ENCODE results near the gene KCNN3. TPM values are rescaled to one million over a fixed set of nuclear protein-coding genes. Genes with fewer than 3 reads are reported as not detected.

Gene KCNN3
- total and polyA plus RNA-seq, 2 donors (not counting 1 experiment from before 2014, with no cell fraction given) = 0.17 to 0.82 TPM

- Mint-ChIP-seq H3K4me3 (no peak overlapping the region), H3K27me3 (peaks cover 28% of the 10 kb centered on the region), H3K4me1 (peaks cover 24% of the 10 kb centered on the region), H3K27ac (no peak overlapping the region), H3K9me3 (ENCODE audit: insufficient read depth) (no peaks in the 10 kb centered on the region)
- Histone ChIP-seq H3K9me3 (ENCODE audit: control extremely low read depth in 1 of 3, control insufficient read depth in 2 of 3, insufficient read depth in 1 of 3, low read length in 2 of 3) (peaks cover 0 to 16% (median 0%) of the 10 kb centered on the region in 3 donors), H3K36me3 (replicated peaks in 1 of 2; ENCODE audit: control extremely low read depth in 1 of 2, control insufficient read depth in 1 of 2, extremely low read depth in 1 of 2, insufficient read depth in 2 of 2, low read length in 1 of 2) (no peaks in the 10 kb centered on the region), H3K9ac (ENCODE audit: low read length) (no peak overlapping the region), H4K20me1 (ENCODE audit: control insufficient read depth, insufficient read depth, low read length, poor library complexity, severe bottlenecking) (no peaks in the 10 kb centered on the region), H2AFZ (ENCODE audit: insufficient read depth, low read depth, low read length, poor library complexity, severe bottlenecking) (no peak overlapping the region), H3K27me3 (replicated peaks in 1 of 4; ENCODE audit: control extremely low read depth in 1 of 4, control insufficient read depth in 3 of 4, insufficient read depth in 4 of 4, low read length in 3 of 4) (peaks cover 0 to 22% (median 12%) of the 10 kb centered on the region in 4 experiments), H3K27ac (ENCODE audit: low read length in 2 of 2) (no peak overlapping the region), H3K4me2 (replicated peaks; ENCODE audit: low read depth, low read length, poor library complexity, severe bottlenecking) (no peak overlapping the region), H3K4me3 (ENCODE audit: control extremely low read depth in 1 of 5, extremely low read depth in 1 of 5, insufficient read depth in 1 of 5, low read depth in 2 of 5, low read length in 4 of 5) (no peak overlapping the region), H3K79me2 (ENCODE audit: control insufficient read depth, insufficient read depth, low read length) (no peaks in the 10 kb centered on the region), H3K4me1 (ENCODE audit: control insufficient read depth in 2 of 2, insufficient read depth in 2 of 2, low read length in 2 of 2) (peaks cover 28 to 30% of the 10 kb centered on the region in 2 donors)
- intact Hi-C loops (cut with micrococcal nuclease) = loop anchor here (5.0 kb wide), 1 partner anchor 64 kb away; the partner anchor contains the start of gene PMVK
- 98% methylated on average over 8 of the region's 9 CpGs for WGBS (ENCODE audit: insufficient coverage)
- no peak for TF ChIP-seq CTCF (IDR thresholded peaks at IDR 0.05)
- no peak for TF ChIP-seq EZH2 (IDR thresholded peaks at IDR 0.05; ENCODE audit: borderline replicate concordance, insufficient read depth, low read depth, low read length, poor library complexity, severe bottlenecking)
- ChIA-PET CTCF (interaction anchor here (0.8 to 1.6 kb wide), 6 partner anchors 8 to 314 kb away, joined by 3 to 4 read pairs (median 3); no protein-coding TSS in a partner anchor), POLR2A (no interaction called here)
- ATAC-seq (ENCODE audit: low read depth) (no peak), DNase-seq (no peak)
Measured at GRCh38 chr1:154873321-154873950, 3.4 kb upstream of the KCNN3 start.

- TF ChIP-seq CTCF (IDR thresholded peaks at IDR 0.05) (no peak), EZH2 (IDR thresholded peaks at IDR 0.05; ENCODE audit: borderline replicate concordance, insufficient read depth, low read depth, low read length, poor library complexity, severe bottlenecking) (no peak)
- Histone ChIP-seq H3K79me2 (ENCODE audit: control insufficient read depth, insufficient read depth, low read length) (no peaks in the 10 kb centered on the region), H3K27me3 (replicated peaks in 1 of 4; ENCODE audit: control extremely low read depth in 1 of 4, control insufficient read depth in 3 of 4, insufficient read depth in 4 of 4, low read length in 3 of 4) (peaks cover 0 to 34% (median 18%) of the 10 kb centered on the region in 4 experiments), H3K36me3 (replicated peaks in 1 of 2; ENCODE audit: control extremely low read depth in 1 of 2, control insufficient read depth in 1 of 2, extremely low read depth in 1 of 2, insufficient read depth in 2 of 2, low read length in 1 of 2) (no peaks in the 10 kb centered on the region), H2AFZ (ENCODE audit: insufficient read depth, low read depth, low read length, poor library complexity, severe bottlenecking) (no peak overlapping the region), H3K27ac (ENCODE audit: low read length in 2 of 2) (no peak overlapping the region), H3K4me3 (ENCODE audit: control extremely low read depth in 1 of 5, extremely low read depth in 1 of 5, insufficient read depth in 1 of 5, low read depth in 2 of 5, low read length in 4 of 5) (no peak overlapping the region), H3K9ac (ENCODE audit: low read length) (no peak overlapping the region), H4K20me1 (ENCODE audit: control insufficient read depth, insufficient read depth, low read length, poor library complexity, severe bottlenecking) (no peaks in the 10 kb centered on the region), H3K4me1 (ENCODE audit: control insufficient read depth in 2 of 2, insufficient read depth in 2 of 2, low read length in 2 of 2) (peaks cover 30 to 32% of the 10 kb centered on the region in 2 donors), H3K4me2 (replicated peaks; ENCODE audit: low read depth, low read length, poor library complexity, severe bottlenecking) (no peak overlapping the region), H3K9me3 (ENCODE audit: control extremely low read depth in 1 of 3, control insufficient read depth in 2 of 3, insufficient read depth in 1 of 3, low read length in 2 of 3) (peaks cover 0 to 16% (median 0%) of the 10 kb centered on the region in 3 donors)
- WGBS (ENCODE audit: insufficient coverage) = no CpG with 5 or more reads among the region's 1 CpG
- H3K4me3 Mint-ChIP-seq = no peak overlapping the region
- ATAC-seq (ENCODE audit: low read depth) = no peak
- no peak for DNase-seq
- peaks cover 36% of the 10 kb centered on the region for H3K4me1 Mint-ChIP-seq
- H3K27ac Mint-ChIP-seq = no peak overlapping the region
- H3K9me3 Mint-ChIP-seq (ENCODE audit: insufficient read depth) = no peaks in the 10 kb centered on the region
- intact Hi-C loops (cut with micrococcal nuclease) = loop anchor here (5.0 kb wide), 1 partner anchor 66 kb away; the partner anchor contains the start of gene PMVK
- ChIA-PET CTCF (interaction anchor here (1.2 to 2.2 kb wide), 3 partner anchors 10 to 312 kb away, joined by 3 to 13 read pairs (median 5); no protein-coding TSS in a partner anchor), POLR2A (no interaction called here)
- peaks cover 37% of the 10 kb centered on the region for H3K27me3 Mint-ChIP-seq
Measured at GRCh38 chr1:154871374-154871773, 1.3 kb upstream of the KCNN3 start.

Measured in B cell (primary cell).